ENCODE measurements around the gene ALDH18A1.
"Not testable (repeated sequence)": the region's sequence is repeated elsewhere in the genome, so short reads cannot be mapped to it uniquely, and the experiment has no call there.

ALDH18A1 gene

GRCh38 chr10:95648138-95648537 is 8.4 kb downstream of the ALDH18A1 start:
- no peak for DNase-seq

GRCh38 chr10:95646160-95646559 is 10.4 kb downstream of the ALDH18A1 start:
- no peak for DNase-seq

- DNase-seq, result no peak
These were observed 11.6 kb downstream of the ALDH18A1 start for GRCh38 chr10:95644901-95645300.

GRCh38 chr10:95640891-95641315 is 15.6 kb downstream of the ALDH18A1 start:
- DNase-seq, result no peak

- no peak for DNase-seq
These were observed 18.6 kb downstream of the ALDH18A1 start for GRCh38 chr10:95637911-95638310.

- DNase-seq, result no peak
These were observed 19.4 kb downstream of the ALDH18A1 start for GRCh38 chr10:95637140-95637539.

GRCh38 chr10:95635319-95635733 is 21.2 kb downstream of the ALDH18A1 start:
- no peak for DNase-seq

- DNase-seq, result no peak
These were observed 27.7 kb downstream of the ALDH18A1 start for GRCh38 chr10:95628786-95629185.

GRCh38 chr10:95626500-95626899 is 30.0 kb downstream of the ALDH18A1 start:
- no peak for DNase-seq

- DNase-seq, result not testable (repeated sequence)
These were observed 36.1 kb downstream of the ALDH18A1 start for GRCh38 chr10:95620415-95620814.

- DNase-seq, result no peak
These were observed 38.4 kb downstream of the ALDH18A1 start for GRCh38 chr10:95618101-95618500.

- DNase-seq, result no peak
These were observed 40.1 kb downstream of the ALDH18A1 start for GRCh38 chr10:95616446-95616845.

- DNase-seq, result no peak
These were observed 43.2 kb downstream of the ALDH18A1 start for GRCh38 chr10:95613330-95613729.

GRCh38 chr10:95610727-95611126 is 45.8 kb downstream of the ALDH18A1 start:
- no peak for DNase-seq

- DNase-seq, result no peak
These were observed 49.6 kb downstream of the ALDH18A1 start for GRCh38 chr10:95606922-95607321.

GRCh38 chr10:95605163-95605562 is 51.3 kb downstream of the ALDH18A1 start:
- DNase-seq, result no peak

- DNase-seq, result no peak
These were observed 51.9 kb downstream of the ALDH18A1 start for GRCh38 chr10:95604630-95605029.

GRCh38 chr10:95602382-95602781 is 54.1 kb downstream of the ALDH18A1 start:
- no peak for DNase-seq

- DNase-seq, result no peak
These were observed 55.3 kb downstream of the ALDH18A1 start for GRCh38 chr10:95601116-95601719.

GRCh38 chr10:95600158-95600557 is 56.4 kb downstream of the ALDH18A1 start:
- no peak for DNase-seq

GRCh38 chr10:95597788-95598187 is 58.7 kb downstream of the ALDH18A1 start:
- no peak for DNase-seq

- DNase-seq, result no peak
These were observed 68.5 kb downstream of the ALDH18A1 start for GRCh38 chr10:95588025-95588424.

- no peak for DNase-seq
These were observed 76.5 kb downstream of the ALDH18A1 start for GRCh38 chr10:95579835-95580535.

GRCh38 chr10:95579292-95579691 is 77.2 kb downstream of the ALDH18A1 start:
- no peak for DNase-seq

- DNase-seq, result no peak
These were observed 77.9 kb downstream of the ALDH18A1 start for GRCh38 chr10:95578619-95579018.

Data from NCI-H1436 treated with DMSO at 0.1 percent for 48 hours (cell line).